RWPE2 (cell line): ENCODE results near the gene SPIRE2.
"Not testable (repeated sequence)": the region's sequence is repeated elsewhere in the genome, so short reads cannot be mapped to it uniquely, and the experiment has no call there.

Experiments used
- ATAC-seq: fragments of 200-7000 bp; cut with Tn5 transposase; 3 replicates; pipeline ENCODE4 v1.9.1; 2021; ENCODE audit warnings: low read depth
- DNase-seq: peaks from one replicate; pipeline ENCODE4 v3.0.0-alpha.2; 2020; ENCODE audit warnings: low spot score
- H3K27ac ChIP-seq: fragments of 450-650 bp; 2 replicates; pipeline ENCODE4 v1.5.1; 2017; ENCODE audit warnings: mild to moderate bottlenecking; ENCODE audit not compliant: poor library complexity, severe bottlenecking
- H3K27me3 ChIP-seq: fragments of 250-450 bp; sonication (Bioruptor Pico); 2 replicates; pipeline ENCODE4 v1.5.1; 2021; ENCODE audit warnings: mild to moderate bottlenecking, moderate library complexity; ENCODE audit not compliant: insufficient read depth, poor library complexity, severe bottlenecking
- H3K36me3 ChIP-seq: fragments of 250-450 bp; sonication (Bioruptor Pico); 2 replicates; pipeline ENCODE4 v1.5.1; 2020; ENCODE audit warnings: low read depth, mild to moderate bottlenecking, moderate library complexity
- H3K4me1 ChIP-seq: fragments of 250-450 bp; sonication (Bioruptor Pico); 2 replicates; pipeline ENCODE4 v1.5.1; 2021; ENCODE audit warnings: mild to moderate bottlenecking, moderate library complexity; ENCODE audit not compliant: insufficient read depth, poor library complexity, severe bottlenecking
- H3K4me3 ChIP-seq: fragments of 250-450 bp; sonication (Bioruptor Pico); 2 replicates; pipeline ENCODE4 v1.5.1; 2021; ENCODE audit warnings: mild to moderate bottlenecking, moderate library complexity; ENCODE audit not compliant: severe bottlenecking
- H3K9me3 ChIP-seq: fragments of 250-450 bp; sonication (Bioruptor Pico); 2 replicates; pipeline ENCODE4 v1.5.1; 2021; ENCODE audit warnings: mild to moderate bottlenecking, moderate library complexity; ENCODE audit not compliant: severe bottlenecking
- TF ChIP-seq, protein P1 (sequence below): fragments of 450-650 bp; IDR thresholded peaks from one replicate; pipeline ENCODE4 v1.5.1; 2017; ENCODE audit warnings: mild to moderate bottlenecking, moderate library complexity; ENCODE audit not compliant: poor library complexity, severe bottlenecking

The SPIRE2 gene

DNA sequence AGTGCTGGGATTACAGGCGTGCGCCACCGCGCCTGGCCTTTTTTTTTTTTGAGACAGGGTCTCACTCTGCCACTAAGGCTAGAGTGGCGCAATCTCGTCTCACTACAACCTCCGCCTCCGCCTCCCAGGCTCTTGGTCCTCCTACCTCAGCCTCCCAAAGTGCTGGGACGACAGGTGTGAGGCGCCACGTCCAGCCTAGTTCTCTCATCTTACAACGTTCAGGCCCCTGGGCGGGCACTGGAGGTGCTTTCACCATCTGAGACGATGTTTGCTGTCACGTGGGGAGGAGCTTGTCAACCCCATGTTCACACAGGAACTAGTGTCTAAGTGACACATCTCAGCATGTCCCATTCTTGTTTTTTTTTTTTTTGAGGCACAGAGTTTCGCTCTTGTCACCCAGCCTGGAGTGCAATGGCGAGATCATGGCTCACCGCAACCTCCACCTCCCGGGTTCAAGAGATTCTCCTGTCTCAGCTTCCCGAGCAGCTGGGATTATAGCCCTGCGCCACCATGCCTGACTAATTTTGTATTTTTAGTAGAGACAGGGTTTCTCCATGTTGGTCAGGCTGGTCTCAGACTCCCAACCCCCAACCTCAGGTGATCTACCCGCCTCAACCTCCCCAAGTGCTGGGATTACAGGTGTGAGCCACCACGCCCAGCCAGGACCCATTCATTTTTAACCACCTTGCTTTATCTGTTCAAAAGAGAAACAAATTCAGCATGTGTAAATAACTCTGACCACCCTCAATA is 6.7 kb upstream of the SPIRE2 start:
- DNase-seq (no peak), ATAC-seq (no peak)
- TF ChIP-seq, protein P1, sequence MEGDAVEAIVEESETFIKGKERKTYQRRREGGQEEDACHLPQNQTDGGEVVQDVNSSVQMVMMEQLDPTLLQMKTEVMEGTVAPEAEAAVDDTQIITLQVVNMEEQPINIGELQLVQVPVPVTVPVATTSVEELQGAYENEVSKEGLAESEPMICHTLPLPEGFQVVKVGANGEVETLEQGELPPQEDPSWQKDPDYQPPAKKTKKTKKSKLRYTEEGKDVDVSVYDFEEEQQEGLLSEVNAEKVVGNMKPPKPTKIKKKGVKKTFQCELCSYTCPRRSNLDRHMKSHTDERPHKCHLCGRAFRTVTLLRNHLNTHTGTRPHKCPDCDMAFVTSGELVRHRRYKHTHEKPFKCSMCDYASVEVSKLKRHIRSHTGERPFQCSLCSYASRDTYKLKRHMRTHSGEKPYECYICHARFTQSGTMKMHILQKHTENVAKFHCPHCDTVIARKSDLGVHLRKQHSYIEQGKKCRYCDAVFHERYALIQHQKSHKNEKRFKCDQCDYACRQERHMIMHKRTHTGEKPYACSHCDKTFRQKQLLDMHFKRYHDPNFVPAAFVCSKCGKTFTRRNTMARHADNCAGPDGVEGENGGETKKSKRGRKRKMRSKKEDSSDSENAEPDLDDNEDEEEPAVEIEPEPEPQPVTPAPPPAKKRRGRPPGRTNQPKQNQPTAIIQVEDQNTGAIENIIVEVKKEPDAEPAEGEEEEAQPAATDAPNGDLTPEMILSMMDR: no peak
- Histone ChIP-seq H3K27me3 (no peaks in the 10 kb centered on the region), H3K4me3 (no peak overlapping the region), H3K9me3 (no peaks in the 10 kb centered on the region), H3K4me1 (peaks cover 4% of the 10 kb centered on the region), H3K27ac (no peak overlapping the region), H3K36me3 (no peaks in the 10 kb centered on the region)

DNA sequence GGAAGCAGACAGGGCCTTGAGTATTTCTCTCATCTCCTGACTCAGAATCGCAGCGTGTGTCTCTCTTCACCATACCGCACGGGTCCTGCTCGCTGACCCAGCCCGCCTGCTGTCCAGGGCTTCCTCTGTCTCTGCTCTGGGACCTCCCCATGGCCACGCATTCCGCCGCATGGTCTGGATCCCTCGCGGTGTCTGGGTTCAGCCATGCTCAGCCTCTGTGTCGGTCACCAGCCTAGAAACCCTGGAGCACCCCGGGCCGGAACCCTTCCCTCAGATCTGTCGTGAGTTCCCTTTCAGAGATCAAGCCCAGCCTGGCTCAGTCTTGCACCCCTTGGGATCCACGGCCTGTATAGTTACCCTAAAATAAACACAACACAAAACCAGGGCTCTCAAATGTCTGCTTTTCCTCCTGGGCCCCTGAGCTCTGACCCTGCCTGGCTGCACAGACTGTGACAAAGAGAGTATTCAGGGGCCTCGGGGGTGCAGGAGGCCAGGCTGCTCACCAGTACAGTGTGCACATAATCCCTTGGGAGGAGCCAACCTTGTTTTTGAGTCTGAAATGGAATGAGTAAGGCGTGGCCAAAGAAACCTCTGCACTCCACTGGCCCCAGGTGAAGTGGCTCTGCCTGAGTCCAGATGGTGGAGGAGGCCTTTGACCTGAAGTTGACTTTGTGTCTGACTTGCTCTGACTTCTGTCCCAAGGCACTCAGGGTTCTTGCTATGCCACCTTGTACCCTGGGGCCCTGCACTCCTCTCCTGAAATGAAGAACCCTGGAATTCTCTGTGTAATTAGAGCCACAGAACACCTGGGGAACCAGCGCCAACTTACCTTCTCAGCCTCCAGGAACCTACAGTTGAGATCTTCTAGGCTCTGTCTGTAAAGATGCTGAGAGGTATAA is 5.8 kb upstream of the SPIRE2 start:
- Histone ChIP-seq H3K27me3 (no peaks in the 10 kb centered on the region), H3K4me3 (no peak overlapping the region), H3K4me1 (peaks cover 1% of the 10 kb centered on the region), H3K36me3 (no peaks in the 10 kb centered on the region), H3K9me3 (no peaks in the 10 kb centered on the region), H3K27ac (no peak overlapping the region)
- ATAC-seq (peak; percentile 78), DNase-seq (no peak)
- TF ChIP-seq, protein P1: no peak

- no peaks in the 10 kb centered on the region for H3K4me1 ChIP-seq
- ATAC-seq (no peak), DNase-seq (no peak)
- H3K27ac ChIP-seq: no peak overlapping the region
- H3K4me3 ChIP-seq: no peak overlapping the region
- TF ChIP-seq, protein P1: no peak
- no peaks in the 10 kb centered on the region for H3K36me3 ChIP-seq
- H3K27me3 ChIP-seq: no peaks in the 10 kb centered on the region
- no peaks in the 10 kb centered on the region for H3K9me3 ChIP-seq
Observed at GRCh38 chr16:89823087-89823823, 5.0 kb upstream of the SPIRE2 start.

- H3K27me3 ChIP-seq, H3K36me3 ChIP-seq, DNase-seq, H3K27ac ChIP-seq, H3K4me1 ChIP-seq, ATAC-seq, H3K9me3 ChIP-seq, H3K4me3 ChIP-seq: not testable (repeated sequence)
Observed at GRCh38 chr16:89823824-89824148, 4.5 kb upstream of the SPIRE2 start.
